Fibroblast of skin of left quadriceps (primary cell): ENCODE measurements around the gene EXOC4.

Experiments used
- DNase-seq, 2 experiments: peaks; one replicate each; pipeline ENCODE4 v3.0.0-alpha.2; 2013; ENCODE audit warnings: low read depth in 2 of 2

The EXOC4 gene

GRCh38 chr7:133934262-133934976 is 681.5 kb downstream of the EXOC4 start:
- no peak for DNase-seq

GRCh38 chr7:133934977-133935330 is 682.1 kb downstream of the EXOC4 start:
- DNase-seq = no peak

DNA sequence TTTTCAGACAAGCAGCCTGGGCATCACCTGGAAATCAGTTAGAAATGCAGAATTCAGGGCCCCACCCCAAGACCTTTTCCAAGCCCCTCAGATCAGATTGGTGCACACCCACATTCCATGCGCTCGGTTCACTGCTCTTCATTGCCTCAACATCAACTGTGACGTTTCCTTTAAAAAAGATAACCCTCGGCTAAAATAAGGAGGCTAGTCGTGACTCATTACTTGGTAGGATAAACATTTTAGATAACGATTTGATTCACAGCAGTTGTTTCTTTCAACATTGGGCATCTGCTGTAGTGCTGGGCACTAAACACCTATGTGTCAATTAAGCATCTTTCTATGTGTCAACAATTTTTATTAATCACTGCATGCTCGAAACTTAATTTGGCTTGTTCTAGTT is 683.2 kb downstream of the EXOC4 start:
- no peak for DNase-seq

GRCh38 chr7:133937786-133938185 is 684.9 kb downstream of the EXOC4 start:
- no peak for DNase-seq

DNA sequence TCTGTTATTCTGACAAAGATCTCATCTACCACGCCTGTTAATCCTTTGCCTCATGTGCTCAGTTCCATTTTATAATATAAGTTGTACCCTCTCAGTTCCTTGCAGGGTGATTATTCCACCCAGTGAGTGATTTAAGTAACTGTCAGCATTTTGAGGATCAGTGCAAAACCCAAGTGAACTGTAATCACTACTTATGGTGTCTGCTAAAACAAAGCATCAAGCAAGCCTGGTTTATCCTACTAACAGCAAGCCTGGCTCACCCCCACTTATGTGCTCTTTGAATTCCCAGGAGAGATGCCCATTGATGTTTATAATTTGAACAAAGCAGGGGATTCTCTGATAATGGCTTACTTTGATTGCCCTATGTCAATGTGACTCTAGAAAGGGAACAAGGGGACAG is 687.5 kb downstream of the EXOC4 start:
- DNase-seq = no peak

DNA sequence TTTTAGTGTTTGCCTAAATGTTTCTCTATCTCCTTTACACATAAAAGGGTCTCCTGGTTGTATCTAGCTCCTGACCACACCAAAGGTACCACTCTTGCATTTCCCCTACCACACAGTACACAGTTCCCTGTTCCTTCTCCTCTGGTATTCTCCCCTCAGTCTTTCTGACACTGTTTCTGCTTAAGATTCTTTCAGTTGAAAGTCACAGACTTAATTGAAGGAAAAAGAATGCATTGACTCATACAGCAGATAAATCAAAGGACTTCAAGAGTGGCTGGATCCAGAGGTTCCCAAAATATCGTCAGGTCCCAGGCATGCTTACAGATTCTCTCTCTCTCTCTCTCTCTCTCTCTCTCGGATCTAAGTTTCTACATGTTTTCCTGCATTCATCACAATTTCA is 688.6 kb downstream of the EXOC4 start:
- DNase-seq = peak; percentile 67 to 73

GRCh38 chr7:133945497-133945896 is 692.6 kb downstream of the EXOC4 start:
- no peak for DNase-seq

DNA sequence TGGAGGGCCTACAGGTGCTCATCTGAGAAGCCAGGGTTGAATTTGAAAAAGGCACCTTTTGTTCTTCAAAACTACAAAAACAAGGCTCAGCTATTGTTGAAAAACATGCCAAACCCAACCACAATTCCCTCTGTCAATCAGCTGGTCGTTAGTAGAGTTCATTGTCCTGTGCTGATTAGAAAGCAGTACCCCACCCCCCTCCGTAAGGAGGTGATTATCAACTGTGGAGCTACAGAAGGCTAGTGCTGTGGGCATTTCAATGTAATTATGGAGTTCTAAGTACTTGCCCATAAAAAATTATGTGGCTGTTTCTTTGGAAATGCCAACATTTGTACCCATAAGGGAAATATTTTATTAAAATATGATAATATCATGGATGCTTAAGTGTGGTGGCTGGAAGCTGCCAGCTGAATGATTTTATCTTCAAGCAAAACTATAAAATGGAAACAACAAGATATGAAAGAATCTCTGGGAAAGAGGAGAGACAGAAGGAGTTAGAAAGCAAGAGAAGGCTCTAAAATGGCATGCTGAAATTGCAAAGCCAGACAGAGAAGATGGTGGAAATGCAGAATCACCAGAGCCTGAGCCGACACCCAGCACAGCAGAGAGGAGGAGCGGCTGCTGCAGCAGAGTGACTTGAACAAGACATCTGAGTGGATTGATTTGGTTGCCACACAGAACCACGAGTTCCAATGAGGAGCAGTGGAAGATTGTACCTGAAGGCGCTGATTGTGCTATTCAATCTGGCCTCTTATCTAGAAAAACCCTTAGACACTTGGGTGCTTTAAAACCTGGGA is 694.8 kb downstream of the EXOC4 start:
- DNase-seq = no peak

GRCh38 chr7:133948588-133948987 is 695.7 kb downstream of the EXOC4 start:
- no peak for DNase-seq

- no peak for DNase-seq
Measured at GRCh38 chr7:133950855-133951254, 698.0 kb downstream of the EXOC4 start.

GRCh38 chr7:133955208-133955607 is 702.3 kb downstream of the EXOC4 start:
- no peak for DNase-seq

DNA sequence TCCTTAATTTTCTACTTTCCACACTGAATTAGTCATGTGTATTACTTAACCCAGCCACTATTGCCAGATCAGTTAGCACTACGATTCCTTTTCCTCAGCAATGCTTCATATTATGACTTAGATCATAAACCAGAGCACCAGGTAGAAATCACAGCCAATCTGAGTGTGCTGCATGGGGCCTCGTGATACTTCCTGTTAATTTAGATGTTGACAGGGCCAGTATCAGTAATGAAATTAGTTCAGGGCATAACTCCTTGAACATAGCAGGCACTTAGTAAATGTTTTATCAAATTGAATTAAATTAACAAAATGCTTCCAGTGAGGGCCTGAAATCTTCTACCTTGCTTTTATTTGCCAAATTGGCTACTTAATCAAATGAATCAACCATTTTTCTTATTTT is 705.0 kb downstream of the EXOC4 start:
- no peak for DNase-seq

DNA sequence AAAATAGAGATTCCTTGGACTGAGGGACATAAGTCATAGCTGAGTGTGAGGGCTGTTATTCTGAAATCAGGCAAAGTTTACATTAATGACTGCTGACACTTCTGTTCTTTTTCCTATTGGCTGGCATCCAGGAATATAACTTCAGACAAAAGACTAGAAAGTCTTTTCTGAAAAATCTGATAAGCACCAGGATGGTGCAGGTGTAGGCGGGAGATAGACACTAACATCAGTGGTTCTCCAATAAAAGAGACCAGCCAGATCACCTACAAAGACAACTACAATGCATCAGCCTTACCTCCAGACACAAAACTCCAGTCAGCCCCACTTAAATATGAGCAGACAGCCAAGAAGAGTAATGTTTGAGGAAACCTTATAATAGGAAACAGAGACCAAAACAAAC is 705.9 kb downstream of the EXOC4 start:
- no peak for DNase-seq

GRCh38 chr7:133959505-133959904 is 706.6 kb downstream of the EXOC4 start:
- no peak for DNase-seq

GRCh38 chr7:133961724-133962123 is 708.8 kb downstream of the EXOC4 start:
- DNase-seq = no peak

- DNase-seq = no peak
Measured at GRCh38 chr7:133962646-133963045, 709.8 kb downstream of the EXOC4 start.

- no peak for DNase-seq
Measured at GRCh38 chr7:133963629-133964028, 710.8 kb downstream of the EXOC4 start.

DNA sequence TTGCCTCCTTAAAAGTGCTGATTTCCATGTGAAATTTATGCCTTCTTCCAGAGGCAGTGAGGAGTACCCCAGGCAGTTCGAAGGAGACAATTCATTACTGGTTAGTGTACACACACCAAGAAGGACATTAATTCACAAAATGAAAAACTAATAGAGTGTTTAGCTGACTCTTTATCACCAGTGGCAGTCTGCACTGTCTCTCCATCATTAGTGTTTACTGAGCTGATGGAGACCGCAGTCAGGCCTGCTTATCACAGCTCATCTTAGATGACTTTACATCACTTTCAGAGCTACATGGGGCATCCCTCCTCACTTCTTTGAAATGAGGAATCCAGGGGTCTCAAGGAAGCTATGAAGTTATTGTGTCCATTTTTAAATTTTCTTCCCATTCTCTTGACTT is 718.7 kb downstream of the EXOC4 start:
- DNase-seq = no peak

GRCh38 chr7:133973710-133974109 is 720.8 kb downstream of the EXOC4 start:
- no peak for DNase-seq

GRCh38 chr7:133975130-133975529 is 722.3 kb downstream of the EXOC4 start:
- DNase-seq = no peak

- no peak for DNase-seq
Measured at GRCh38 chr7:133976140-133976539, 723.3 kb downstream of the EXOC4 start.

- no peak for DNase-seq
Measured at GRCh38 chr7:133977409-133978274, 724.8 kb downstream of the EXOC4 start.
